ENCODE results near the gene HAPLN2. TPM values are rescaled to one million over a fixed set of nuclear protein-coding genes. Genes with fewer than 3 reads are reported as not detected.
"Not testable (repeated sequence)": the region's sequence is repeated elsewhere in the genome, so short reads cannot be mapped to it uniquely, and the experiment has no call there.

The HAPLN2 gene
- total RNA-seq, 2 donors from 2014 or later, result 1.2 to 1.8 TPM

DNA sequence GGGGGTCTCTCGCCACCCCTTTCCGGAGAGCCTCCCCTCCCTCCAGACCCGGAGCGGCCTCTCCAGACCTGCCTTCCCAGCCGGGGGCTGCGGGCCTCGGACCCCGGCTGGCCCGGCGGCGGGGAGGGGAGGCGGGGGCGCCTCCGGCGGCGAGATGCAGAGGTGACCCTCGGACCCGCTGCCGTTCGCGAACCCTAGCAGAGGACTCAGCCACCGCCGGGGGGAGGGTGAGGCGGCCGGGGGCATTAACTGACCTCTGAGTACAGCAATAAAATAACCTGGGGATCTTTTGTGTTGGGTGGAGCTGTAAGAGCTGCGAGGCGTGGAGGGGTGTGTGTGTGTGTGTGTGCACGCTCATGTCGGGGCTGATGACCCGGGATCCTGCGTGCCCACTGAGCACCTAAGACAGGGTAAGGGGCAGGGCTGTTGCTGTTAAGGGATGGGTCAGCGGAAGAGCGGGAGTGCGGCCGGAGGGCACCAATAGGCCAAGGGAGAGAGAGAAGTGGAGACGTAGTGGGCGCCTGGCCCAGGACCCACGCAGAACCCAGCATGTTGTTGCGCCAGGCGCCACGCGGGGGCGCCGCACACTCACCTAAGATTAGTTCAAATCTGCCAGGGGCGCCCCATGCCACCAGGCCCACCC is 6.3 kb downstream of the HAPLN2 start:
- Histone ChIP-seq H3K4me1 (peaks cover 0 to 28% of the 10 kb centered on the region in 2 donors), H3K27me3 (peaks cover 8 to 25% of the 10 kb centered on the region in 2 donors), H3K27ac (peak overlapping the region; percentile 53 to 55), H3K4me3 (peak overlapping the region; percentile 23 to 50), H3K9me3 (no peaks in the 10 kb centered on the region), H3K36me3 (no peaks in the 10 kb centered on the region)
- no peak for DNase-seq (ENCODE audit: low spot score)
- TF ChIP-seq, protein P1, sequence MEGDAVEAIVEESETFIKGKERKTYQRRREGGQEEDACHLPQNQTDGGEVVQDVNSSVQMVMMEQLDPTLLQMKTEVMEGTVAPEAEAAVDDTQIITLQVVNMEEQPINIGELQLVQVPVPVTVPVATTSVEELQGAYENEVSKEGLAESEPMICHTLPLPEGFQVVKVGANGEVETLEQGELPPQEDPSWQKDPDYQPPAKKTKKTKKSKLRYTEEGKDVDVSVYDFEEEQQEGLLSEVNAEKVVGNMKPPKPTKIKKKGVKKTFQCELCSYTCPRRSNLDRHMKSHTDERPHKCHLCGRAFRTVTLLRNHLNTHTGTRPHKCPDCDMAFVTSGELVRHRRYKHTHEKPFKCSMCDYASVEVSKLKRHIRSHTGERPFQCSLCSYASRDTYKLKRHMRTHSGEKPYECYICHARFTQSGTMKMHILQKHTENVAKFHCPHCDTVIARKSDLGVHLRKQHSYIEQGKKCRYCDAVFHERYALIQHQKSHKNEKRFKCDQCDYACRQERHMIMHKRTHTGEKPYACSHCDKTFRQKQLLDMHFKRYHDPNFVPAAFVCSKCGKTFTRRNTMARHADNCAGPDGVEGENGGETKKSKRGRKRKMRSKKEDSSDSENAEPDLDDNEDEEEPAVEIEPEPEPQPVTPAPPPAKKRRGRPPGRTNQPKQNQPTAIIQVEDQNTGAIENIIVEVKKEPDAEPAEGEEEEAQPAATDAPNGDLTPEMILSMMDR (IDR thresholded peaks at IDR 0.05), result peak; percentile 64 to 86

DNA sequence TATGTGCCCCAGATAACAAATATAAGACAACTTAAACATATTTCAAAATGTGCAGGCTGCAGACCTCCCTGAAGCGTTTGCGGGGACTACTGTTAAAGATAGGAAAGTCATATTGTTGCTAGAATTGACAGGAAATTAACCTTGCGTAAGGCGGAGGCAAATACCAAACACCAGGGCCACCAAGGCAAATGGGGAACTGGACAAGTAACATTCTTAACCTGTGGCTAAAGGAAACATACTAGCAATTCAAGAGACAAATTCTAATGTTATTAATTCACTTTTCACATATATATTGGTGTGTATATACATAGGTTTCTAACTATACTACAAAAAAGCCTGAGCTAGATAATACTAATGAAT is 6.8 kb downstream of the HAPLN2 start:
- Histone ChIP-seq H3K4me3 (peak overlapping the region in 1 of 2 donors; percentile 50), H3K27ac (no peak overlapping the region), H3K4me1 (peaks cover 0 to 28% of the 10 kb centered on the region in 2 donors), H3K27me3 (peaks cover 8 to 25% of the 10 kb centered on the region in 2 donors), H3K36me3 (no peaks in the 10 kb centered on the region), H3K9me3 (no peaks in the 10 kb centered on the region)
- no peak for DNase-seq (ENCODE audit: low spot score)
- TF ChIP-seq, protein P1 (IDR thresholded peaks at IDR 0.05), result peak in 1 of 2 donors; percentile 7

DNA sequence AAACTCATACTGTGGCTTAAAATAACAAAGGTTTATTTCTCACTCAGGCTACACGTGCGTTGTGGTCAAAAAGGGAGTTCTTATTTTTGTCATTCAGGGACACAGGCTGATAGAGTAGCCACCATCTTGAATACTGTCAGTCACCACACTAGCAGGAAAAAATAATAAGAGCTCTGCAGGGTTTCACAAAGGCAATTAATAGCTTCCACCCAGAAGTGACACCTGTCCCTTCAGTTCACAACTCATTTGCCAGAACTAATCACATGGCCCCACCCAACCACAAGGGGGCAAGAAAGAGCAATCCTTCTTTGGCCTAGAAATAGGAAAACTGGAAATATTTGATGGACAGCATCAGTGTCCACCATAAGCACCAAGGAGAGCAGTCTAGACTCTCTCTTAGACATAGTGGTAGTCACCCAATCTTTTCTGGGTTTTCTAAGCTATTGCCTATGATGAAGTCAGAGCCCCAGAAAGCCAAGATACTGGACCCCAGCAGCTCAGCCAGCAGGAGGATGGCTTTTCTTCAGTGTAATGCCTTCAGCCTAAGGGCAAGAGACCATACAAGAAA is 8.2 kb downstream of the HAPLN2 start:
- H3K9me3 ChIP-seq, result no peaks in the 10 kb centered on the region
- H3K27me3 ChIP-seq, result peaks cover 8 to 25% of the 10 kb centered on the region in 2 donors
- DNase-seq (ENCODE audit: low spot score), result no peak
- H3K27ac ChIP-seq, result no peak overlapping the region
- no peaks in the 10 kb centered on the region for H3K36me3 ChIP-seq
- TF ChIP-seq, protein P1 (IDR thresholded peaks at IDR 0.05), result peak; percentile 59 to 72
- H3K4me1 ChIP-seq, result peaks cover 0 to 28% of the 10 kb centered on the region in 2 donors
- no peak overlapping the region for H3K4me3 ChIP-seq

DNA sequence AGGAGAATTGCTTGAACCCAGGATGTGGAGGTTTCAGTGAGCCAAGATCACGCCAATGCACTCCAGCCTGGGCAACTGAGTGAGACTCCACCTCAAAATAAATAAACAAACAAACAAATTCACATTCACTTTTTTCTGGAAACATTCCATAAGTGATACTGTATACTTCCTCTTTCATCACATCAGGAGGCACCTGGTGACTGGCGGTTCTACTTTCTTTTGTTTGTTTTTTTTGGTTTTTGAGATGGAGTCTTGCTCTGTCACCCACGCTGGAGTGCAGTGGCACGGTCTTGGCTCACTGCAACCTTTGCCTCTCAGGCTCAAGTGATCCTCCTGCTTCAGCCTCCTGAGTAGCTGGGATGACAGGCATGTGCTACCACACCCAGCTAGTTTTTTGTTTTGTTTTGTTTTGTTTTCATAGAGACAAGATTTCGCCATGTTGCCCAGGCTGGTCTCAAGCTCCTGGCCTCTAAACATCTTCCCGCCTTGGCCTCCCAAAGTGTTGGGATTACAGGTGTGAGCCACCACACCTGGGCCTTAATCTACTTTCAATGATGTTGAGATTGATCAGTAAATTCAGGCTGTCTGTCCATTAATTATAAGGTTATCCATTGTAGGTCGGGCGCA is 10.7 kb downstream of the HAPLN2 start:
- peaks cover 3 to 15% of the 10 kb centered on the region in 2 donors for H3K27me3 ChIP-seq
- H3K9me3 ChIP-seq, result no peaks in the 10 kb centered on the region
- TF ChIP-seq, protein P1 (IDR thresholded peaks at IDR 0.05), result no peak
- no peak overlapping the region for H3K4me3 ChIP-seq
- H3K4me1 ChIP-seq, result peaks cover 0 to 11% of the 10 kb centered on the region in 2 donors
- H3K27ac ChIP-seq, result no peak overlapping the region
- no peak for DNase-seq (ENCODE audit: low spot score)
- no peaks in the 10 kb centered on the region for H3K36me3 ChIP-seq

DNA sequence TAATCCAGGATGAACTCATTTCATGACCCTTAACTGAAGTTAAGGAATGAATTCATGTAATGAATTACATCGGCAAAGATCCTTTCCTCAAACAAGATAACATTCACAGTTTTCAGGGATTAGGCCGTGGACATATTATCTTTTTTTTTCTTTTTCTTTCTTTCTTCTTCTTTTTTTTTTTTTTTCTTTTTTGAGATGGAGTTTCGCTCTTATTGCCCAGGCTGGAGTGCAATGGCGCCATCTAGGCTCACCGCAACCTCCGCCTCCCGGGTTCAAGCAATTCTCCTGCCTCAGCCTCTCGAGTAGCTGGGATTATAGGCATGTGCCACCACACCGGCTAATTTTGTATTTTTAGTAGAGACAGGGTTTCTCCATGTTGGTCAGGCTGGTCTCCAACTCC is 11.9 kb downstream of the HAPLN2 start:
- DNase-seq (ENCODE audit: low spot score); H3K27ac ChIP-seq; H3K27me3 ChIP-seq; H3K36me3 ChIP-seq; H3K9me3 ChIP-seq; H3K4me1 ChIP-seq; H3K4me3 ChIP-seq: not testable (repeated sequence)

DNA sequence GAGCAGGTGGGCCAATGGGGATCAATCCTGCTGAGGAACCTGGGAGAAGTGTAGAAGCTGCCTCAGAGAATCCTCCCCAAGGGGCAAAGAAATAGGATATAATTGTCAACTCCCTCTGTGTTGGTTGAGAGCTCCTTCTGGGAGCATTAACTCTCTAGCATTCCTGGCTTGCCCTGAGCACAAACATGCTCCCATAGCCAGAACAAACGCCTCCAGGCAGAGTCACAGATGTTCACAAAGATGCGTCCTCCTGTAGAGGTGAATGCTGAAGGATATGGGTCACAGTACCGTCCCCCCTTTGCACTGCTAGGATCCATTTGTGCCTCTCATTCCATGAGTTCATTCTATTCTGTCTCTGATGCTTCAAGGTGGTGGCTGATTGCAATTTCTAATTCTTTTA is 13.1 kb downstream of the HAPLN2 start:
- no peaks in the 10 kb centered on the region for H3K36me3 ChIP-seq
- no peaks in the 10 kb centered on the region for H3K9me3 ChIP-seq
- no peaks in the 10 kb centered on the region for H3K27me3 ChIP-seq
- DNase-seq (ENCODE audit: low spot score), result no peak
- no peak overlapping the region for H3K27ac ChIP-seq
- TF ChIP-seq, protein P1 (IDR thresholded peaks at IDR 0.05), result no peak
- no peaks in the 10 kb centered on the region for H3K4me1 ChIP-seq
- H3K4me3 ChIP-seq, result no peak overlapping the region
